ENCODE data around the gene BMP8A.

- no peak for TF ChIP-seq E4F1 (IDR thresholded peaks at IDR 0.05; ENCODE audit: borderline replicate concordance, partially characterized antibody)
- no peak for TF ChIP-seq CTCF (IDR thresholded peaks at IDR 0.05 in 2 of 3, conservative IDR thresholded peaks at IDR 0.05 in 1 of 3; ENCODE audit: control insufficient read depth in 2 of 3, extremely low read depth in 1 of 3, insufficient read depth in 1 of 3, low read depth in 3 of 3, low read length in 3 of 3)
- TF ChIP-seq CHD2 (IDR thresholded peaks at IDR 0.05; ENCODE audit: borderline replicate concordance, low read depth, low read length), result no peak
- TF ChIP-seq POLR2AphosphoS2 (IDR thresholded peaks at IDR 0.05; ENCODE audit: low read depth, low read length), result no peak
- no peak for TF ChIP-seq ATF7 (IDR thresholded peaks at IDR 0.05; ENCODE audit: low read depth)
- TF ChIP-seq MTA3 (IDR thresholded peaks at IDR 0.05; ENCODE audit: borderline replicate concordance, low read length), result no peak
- no peak for TF ChIP-seq SIN3A (IDR thresholded peaks at IDR 0.05; ENCODE audit: low read depth, low read length)
- TF ChIP-seq RFX5 (IDR thresholded peaks at IDR 0.05; ENCODE audit: low read depth, low read length), result no peak
- TF ChIP-seq NFYB (IDR thresholded peaks at IDR 0.05; ENCODE audit: insufficient read depth, low read depth, low read length), result no peak
- TF ChIP-seq POLR2AphosphoS5 (IDR thresholded peaks at IDR 0.05; ENCODE audit: low read length), result no peak
- TF ChIP-seq RELB (IDR thresholded peaks at IDR 0.05; ENCODE audit: low read depth), result no peak
- no peak for TF ChIP-seq MXI1 (IDR thresholded peaks at IDR 0.05; ENCODE audit: low read depth, low read length)
- no peak for TF ChIP-seq POLR2A (IDR thresholded peaks at IDR 0.05; ENCODE audit: low read depth, low read length)
These were observed 18.6 kb upstream of the BMP8A start for GRCh38 chr1:39472826-39473225.

Data from GM12878 (cell line).